K562 (cell line): ENCODE measurements around the gene SNAI1. TPM values are rescaled to one million over a fixed set of nuclear protein-coding genes. Genes with fewer than 3 reads are reported as not detected.

Source experiments
- GTF2A2 ChIP-seq: IDR thresholded peaks from 2 replicates; pipeline ENCODE4 v1.6.1; 2016; ENCODE audit warnings: mild to moderate bottlenecking, missing genetic modification characterization, missing compliant biosample characterization
- HDAC6 ChIP-seq: IDR thresholded peaks from 2 replicates; pipeline ENCODE4 v1.6.1; 2012; ENCODE audit warnings: low read depth, mild to moderate bottlenecking, control low read depth, inconsistent platforms, low read length, moderate library complexity
- KDM5B ChIP-seq: fragments of 200-600 bp; sonication (generic); IDR thresholded peaks from 2 replicates; pipeline ENCODE4 v1.6.1; 2012; ENCODE audit warnings: low read depth, mild to moderate bottlenecking, moderate library complexity, low read length, control low read depth, inconsistent platforms; ENCODE audit not compliant: insufficient replicate concordance
- PHB2 ChIP-seq: fragments of 450-650 bp; IDR thresholded peaks from 2 replicates; pipeline ENCODE4 v1.6.1; 2017; ENCODE audit warnings: low read depth
- PHF8 ChIP-seq: fragments of 200-600 bp; sonication (generic); IDR thresholded peaks from 2 replicates; pipeline ENCODE4 v1.6.1; 2012; ENCODE audit warnings: mixed run types, mild to moderate bottlenecking, inconsistent platforms, low read length, moderate library complexity, borderline replicate concordance
- RBBP5 ChIP-seq: fragments of 200-600 bp; sonication (generic); IDR thresholded peaks from 2 replicates; pipeline ENCODE4 v1.6.1; 2012; ENCODE audit warnings: borderline replicate concordance, mild to moderate bottlenecking, low read length, control low read depth, inconsistent platforms; ENCODE audit not compliant: insufficient read depth, poor library complexity, severe bottlenecking
- RBM22 ChIP-seq: fragments of 200-400 bp; formaldehyde crosslinking; IDR thresholded peaks from 2 replicates; pipeline ENCODE4 v1.6.1; 2018; ENCODE audit warnings: low read length, low read depth; ENCODE audit not compliant: poor library complexity, severe bottlenecking
- SMAD2 ChIP-seq: fragments of 150-350 bp; IDR thresholded peaks from 2 replicates; pipeline ENCODE4 v1.6.1; 2014; ENCODE audit warnings: low read depth, mild to moderate bottlenecking, low read length
- SRSF3 ChIP-seq: fragments of 200-400 bp; formaldehyde crosslinking; IDR thresholded peaks from 2 replicates; pipeline ENCODE4 v1.6.1; 2016; ENCODE audit warnings: mild to moderate bottlenecking, low read length, moderate library complexity; ENCODE audit not compliant: insufficient read depth
- ZFP30 ChIP-seq: fragments of 250-450 bp; sonication (Bioruptor Pico); IDR thresholded peaks from 2 replicates; pipeline ENCODE4 v1.8.0; 2022; ENCODE audit warnings: moderate library complexity, mild to moderate bottlenecking, inconsistent platforms, borderline replicate concordance
- polyA plus RNA-seq, 8 experiments: library from polyadenylated mRNA; depleted of rRNA in 4 of 8; stranded (reverse) in 5 of 8; unstranded in 3 of 8; fragments of >200 nt; fragmentation: Nextera tagmentation in 2 of 8; fragmentation: Illumina TruSeq in 1 of 8; extraction: Ambion mirVana in 2 of 8; extraction: Trizol in 1 of 8; gene quantifications; 2 replicates each; pipeline versions ENCODE4 v1.2.1 to v1.2.3, GENCODE V29; 2011 to 2014; ENCODE audit warnings: inconsistent platforms in 1 of 8, missing spikeins in 1 of 8
- total RNA-seq, 7 experiments: library from RNA; depleted of rRNA in 6 of 7; stranded (reverse); fragments of >200 nt in 6 of 7; fragmentation: Illumina TruSeq in 2 of 7; extraction: Trizol in 2 of 7; gene quantifications; 2 replicates each; pipeline versions ENCODE4 v1.2.1 to v1.2.3, GENCODE V29; 2011 to 2021; ENCODE audit warnings: low replicate concordance in 1 of 7
- TF ChIP-seq, protein P1 (sequence below): sonication (generic); formaldehyde crosslinking; IDR thresholded peaks from 2 replicates; pipeline ENCODE4 v1.8.0; 2022; ENCODE audit warnings: mild to moderate bottlenecking, missing genetic modification reagents

The SNAI1 gene
- total and polyA plus RNA-seq, 9 of the 15 experiments (the other 6 are each of a cell fraction or from before 2014, with no cell fraction given), result 0.32 to 11.6 (median 2.0) TPM

DNA sequence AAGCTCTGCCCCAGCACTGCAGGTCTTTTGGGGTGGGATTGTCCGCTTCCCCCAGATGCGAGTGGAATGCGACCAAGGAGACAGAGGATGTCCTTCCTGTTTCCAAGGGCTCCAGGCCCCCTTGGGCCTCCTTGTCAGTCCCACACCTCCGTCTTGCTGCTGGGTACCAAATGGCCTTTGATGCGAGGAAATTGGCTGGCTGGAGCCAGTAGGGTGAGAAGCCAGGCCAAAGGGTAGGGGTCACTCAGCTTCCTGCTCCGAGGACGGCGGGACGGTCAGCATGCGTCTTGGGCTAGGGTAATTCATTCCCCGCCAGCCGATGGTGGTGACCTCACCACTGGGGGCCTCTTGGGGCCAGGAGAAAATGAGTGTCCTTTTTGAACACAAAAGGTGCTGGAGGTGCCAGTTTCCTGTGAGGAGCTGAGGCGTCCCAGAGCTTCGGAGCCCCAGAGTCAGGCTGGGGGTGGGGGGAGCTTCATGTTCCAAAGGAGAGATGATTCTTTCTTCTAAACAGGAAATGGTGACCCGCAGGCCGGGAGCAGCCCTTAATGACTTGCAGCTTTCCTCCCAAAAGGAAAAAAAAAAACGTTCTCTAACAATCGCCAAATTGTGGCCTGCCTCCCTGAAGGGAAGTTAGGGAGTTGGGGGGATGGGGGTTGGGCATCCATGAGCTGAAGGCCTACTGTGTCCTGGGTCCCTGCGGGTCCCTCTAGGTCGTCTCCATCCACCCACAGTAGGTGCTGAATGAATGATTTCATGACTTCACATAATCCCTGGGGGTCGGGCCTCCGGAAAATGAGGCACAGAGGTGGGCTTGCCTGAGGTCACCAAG is 6.7 kb downstream of the SNAI1 start (continued):
- TF ChIP-seq RBBP5 (peak; percentile 35), KDM5B (no peak), GTF2A2 (no peak), ZFP30 (no peak), SRSF3 (no peak), SMAD2 (no peak), HDAC6 (no peak), PHF8 (peak; percentile 30; the same call in 1 of the 2 replicates), RBM22 (no peak), PHB2 (no peak)
- TF ChIP-seq, protein P1, sequence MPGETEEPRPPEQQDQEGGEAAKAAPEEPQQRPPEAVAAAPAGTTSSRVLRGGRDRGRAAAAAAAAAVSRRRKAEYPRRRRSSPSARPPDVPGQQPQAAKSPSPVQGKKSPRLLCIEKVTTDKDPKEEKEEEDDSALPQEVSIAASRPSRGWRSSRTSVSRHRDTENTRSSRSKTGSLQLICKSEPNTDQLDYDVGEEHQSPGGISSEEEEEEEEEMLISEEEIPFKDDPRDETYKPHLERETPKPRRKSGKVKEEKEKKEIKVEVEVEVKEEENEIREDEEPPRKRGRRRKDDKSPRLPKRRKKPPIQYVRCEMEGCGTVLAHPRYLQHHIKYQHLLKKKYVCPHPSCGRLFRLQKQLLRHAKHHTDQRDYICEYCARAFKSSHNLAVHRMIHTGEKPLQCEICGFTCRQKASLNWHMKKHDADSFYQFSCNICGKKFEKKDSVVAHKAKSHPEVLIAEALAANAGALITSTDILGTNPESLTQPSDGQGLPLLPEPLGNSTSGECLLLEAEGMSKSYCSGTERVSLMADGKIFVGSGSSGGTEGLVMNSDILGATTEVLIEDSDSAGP (CRISPR knock-in tag), result no peak
- TF ChIP-seq, all 486 proteins: peak for 75
